NCI-H446 treated with DMSO at 0.1 percent for 48 hours (cell line): ENCODE measurements around the gene ALPK3.

Experiments used
- DNase-seq: peaks from one replicate; lab custom pipeline; 2025; lab: John Stamatoyannopoulos, UW

The ALPK3 gene

GRCh38 chr15:84845631-84846030, 28.5 kb downstream of the ALPK3 start:
- peak; percentile 0 for DNase-seq

DNA sequence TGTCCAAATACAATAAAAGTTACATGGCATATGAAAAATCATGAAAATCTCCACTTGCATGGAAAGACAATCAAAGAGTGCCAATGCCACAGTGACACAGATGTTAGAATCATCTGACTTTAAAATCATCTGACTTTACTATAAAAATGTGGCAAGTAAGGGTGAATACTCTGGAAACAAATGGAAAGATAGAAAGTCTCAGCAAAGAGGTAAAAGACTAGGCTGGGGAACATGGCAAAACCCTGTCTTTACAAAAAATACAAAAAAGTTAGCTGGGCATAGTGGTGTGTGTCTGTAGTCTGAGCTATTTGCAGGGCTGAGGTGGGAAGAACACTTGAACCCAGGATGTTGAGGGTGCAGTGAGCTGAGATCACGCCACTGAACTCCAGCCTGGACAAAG, 29.1 kb downstream of the ALPK3 start:
- DNase-seq: no peak

DNA sequence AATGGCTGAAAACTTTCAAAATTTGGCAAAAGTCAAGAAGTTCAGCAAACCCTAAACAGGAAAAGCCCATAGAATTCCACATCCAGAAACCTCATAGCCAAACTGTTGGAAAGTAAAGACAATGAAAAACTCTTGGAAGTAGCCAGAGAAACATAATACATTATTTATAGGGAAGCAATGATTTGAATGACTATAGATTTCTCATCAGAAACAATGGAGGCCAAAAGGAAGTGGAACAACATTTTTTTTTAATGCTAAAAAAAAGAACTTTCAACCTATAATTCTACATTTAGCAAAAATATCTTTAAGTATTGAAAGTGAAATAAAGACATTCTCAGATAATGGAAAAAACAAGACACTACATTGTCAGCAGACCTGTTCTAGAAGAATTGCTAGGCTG, 30.2 kb downstream of the ALPK3 start:
- DNase-seq: no peak

- no peak for DNase-seq
Observed at GRCh38 chr15:84852212-84852611, 35.1 kb downstream of the ALPK3 start.

GRCh38 chr15:84855136-84855535, 38.0 kb downstream of the ALPK3 start:
- DNase-seq: no peak

DNA sequence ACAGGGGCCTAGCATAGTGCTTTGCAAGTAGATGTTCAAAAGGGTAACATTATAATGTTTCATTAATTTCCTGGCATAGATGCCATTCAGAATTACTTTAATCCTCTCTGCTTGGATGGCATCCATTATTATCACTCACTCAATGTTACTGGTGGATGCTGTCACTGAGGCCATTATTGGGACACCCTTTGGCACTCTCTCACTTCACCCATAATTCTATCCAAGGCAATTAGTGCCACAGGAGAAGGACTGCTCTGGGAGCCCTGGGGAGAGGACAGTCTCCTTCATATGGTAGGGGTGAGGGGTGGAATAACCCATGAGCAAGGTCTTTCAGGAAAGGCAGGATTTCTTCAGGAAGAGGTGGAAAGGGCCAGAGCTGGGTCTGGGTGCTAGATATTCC, 38.6 kb downstream of the ALPK3 start:
- no peak for DNase-seq

- DNase-seq: no peak
Observed at GRCh38 chr15:84856731-84857417, 39.7 kb downstream of the ALPK3 start.

DNA sequence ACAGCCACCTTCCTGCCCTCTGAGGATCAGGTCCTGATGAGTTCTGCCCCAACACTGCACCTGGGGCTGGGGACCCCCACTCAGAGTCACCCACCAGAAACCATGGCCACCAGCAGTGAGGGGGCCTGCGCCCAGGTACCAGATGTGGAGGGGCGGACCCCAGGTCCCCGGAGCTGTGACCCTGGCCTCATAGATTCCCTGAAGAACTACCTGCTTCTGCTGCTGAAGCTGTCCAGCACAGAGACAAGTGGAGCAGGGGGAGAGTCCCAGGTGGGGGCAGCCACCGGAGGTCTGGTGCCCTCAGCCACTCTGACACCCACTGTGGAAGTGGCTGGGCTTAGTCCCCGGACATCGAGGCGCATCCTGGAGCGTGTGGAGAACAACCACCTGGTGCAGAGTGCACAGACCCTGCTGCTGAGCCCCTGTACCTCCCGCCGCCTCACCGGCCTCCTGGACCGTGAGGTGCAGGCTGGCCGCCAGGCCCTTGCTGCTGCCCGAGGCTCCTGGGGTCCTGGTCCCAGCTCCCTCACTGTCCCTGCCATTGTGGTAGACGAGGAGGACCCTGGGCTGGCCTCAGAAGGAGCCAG, 40.4 kb downstream of the ALPK3 start:
- DNase-seq: no peak

DNA sequence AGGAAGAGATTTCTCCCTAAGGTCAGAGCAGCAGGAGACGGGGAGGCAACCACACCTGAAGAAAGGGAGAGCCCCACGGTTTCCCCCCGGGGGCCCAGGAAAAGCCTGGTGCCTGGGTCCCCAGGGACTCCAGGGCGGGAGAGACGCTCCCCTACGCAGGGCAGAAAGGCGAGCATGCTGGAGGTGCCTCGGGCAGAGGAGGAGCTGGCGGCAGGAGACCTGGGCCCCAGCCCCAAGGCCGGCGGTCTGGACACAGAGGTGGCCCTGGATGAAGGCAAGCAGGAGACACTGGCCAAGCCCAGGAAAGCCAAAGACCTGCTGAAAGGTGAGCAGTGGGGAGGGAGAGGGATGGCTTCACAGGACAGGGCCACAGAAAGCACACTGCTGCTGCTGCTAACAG, 41.1 kb downstream of the ALPK3 start:
- DNase-seq: no peak

DNA sequence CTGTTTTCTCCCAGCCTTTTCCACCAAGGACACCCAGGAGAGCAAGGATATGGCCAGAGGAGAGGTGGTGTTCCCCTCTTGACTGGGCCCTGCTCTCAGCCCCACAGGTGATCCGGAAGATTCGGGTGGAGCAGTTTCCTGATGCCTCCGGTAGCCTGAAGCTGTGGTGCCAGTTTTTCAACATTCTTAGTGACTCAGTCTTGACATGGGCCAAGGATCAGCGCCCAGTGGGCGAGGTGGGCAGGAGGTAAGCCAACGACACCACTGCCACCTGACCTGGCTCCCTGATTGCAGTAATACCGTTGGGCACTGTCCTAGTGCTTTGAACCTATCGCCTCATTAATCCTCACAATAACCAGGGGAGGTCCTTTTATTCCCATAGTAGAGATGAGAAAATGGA, 42.0 kb downstream of the ALPK3 start:
- no peak for DNase-seq

DNA sequence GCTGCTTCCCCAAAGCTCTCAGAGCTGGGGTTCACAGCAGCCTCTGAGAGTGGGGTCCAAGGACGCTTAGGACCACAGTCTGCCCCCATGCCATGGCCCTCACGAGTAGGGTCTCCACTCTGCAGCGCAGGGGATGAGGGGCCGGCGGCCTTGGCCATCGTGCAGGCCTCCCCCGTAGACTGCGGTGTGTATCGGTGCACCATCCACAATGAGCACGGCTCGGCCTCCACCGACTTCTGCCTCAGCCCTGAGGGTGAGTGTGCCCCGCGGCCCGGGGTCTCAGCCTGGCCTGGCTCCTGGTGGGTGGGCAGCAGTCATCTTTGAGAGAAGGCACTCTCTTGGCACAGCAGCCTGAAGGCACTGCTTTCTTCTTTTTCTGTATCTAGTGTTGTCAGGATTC, 42.5 kb downstream of the ALPK3 start:
- DNase-seq: no peak

- DNase-seq: no peak
Observed at GRCh38 chr15:84861781-84862180, 44.6 kb downstream of the ALPK3 start.

GRCh38 chr15:84862214-84862975, 45.2 kb downstream of the ALPK3 start:
- no peak for DNase-seq

- DNase-seq: no peak
Observed at GRCh38 chr15:84863565-84864443, 46.6 kb downstream of the ALPK3 start.

- DNase-seq: no peak
Observed at GRCh38 chr15:84864444-84864795, 47.3 kb downstream of the ALPK3 start.

GRCh38 chr15:84865074-84865569, 48.0 kb downstream of the ALPK3 start:
- no peak for DNase-seq

DNA sequence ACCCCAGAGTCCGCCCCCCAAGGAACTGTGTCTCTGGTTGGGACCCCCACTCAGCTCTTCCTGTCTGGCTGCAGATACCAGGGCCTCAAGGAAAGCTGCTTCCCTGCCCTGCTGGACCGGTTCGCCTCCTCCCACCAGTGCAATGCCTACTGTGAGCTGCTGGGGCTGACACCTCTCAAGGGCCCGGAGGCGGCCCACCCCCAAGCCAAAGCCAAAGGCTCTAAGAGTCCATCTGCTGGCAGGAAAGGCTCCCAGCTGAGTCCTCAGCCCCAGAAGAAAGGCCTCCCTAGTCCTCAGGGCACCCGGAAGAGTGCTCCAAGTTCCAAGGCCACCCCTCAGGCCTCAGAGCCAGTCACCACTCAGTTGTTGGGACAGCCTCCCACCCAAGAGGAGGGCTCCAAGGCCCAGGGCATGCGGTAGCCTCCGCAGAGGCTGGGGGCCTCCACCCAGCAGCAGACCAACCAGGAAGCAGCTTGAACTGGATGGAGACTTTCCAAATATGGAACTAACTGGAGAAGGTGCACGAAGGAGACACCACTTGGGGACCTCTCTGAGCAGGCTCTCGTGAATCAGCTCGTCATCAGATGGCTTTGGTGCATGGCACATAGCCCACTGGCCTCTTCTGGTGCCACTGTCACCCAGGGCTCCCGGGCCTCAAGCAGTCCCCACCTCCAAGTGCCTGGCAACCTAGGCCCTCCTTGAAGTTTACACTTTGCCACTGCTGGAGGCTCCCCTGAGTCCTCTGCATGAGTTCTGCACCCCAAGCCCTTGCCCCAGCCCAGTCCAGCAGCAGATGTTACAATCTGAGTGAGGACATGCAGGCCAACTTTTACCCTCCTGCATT, 51.1 kb downstream of the ALPK3 start:
- DNase-seq: no peak

DNA sequence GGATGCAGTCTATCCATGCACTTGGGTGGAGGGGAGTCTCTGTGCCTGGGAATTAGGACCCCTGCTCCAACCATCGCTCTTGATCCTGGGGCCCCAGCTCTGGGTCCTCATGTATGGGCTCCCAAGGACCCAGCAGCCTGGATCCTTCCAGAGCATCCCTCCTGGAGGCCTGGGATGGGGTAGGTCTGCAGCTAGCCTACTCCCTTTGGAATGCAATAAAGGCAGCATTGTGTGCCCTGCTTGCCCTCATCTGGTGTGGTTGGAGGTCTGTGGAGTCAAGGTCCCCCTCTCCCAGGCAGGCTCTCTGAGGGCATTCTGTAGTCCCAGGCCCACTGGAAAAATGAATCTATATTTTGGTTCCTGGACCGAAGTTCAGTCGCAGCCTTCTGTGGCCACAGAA, 52.4 kb downstream of the ALPK3 start:
- DNase-seq: no peak

- DNase-seq: no peak
Observed at GRCh38 chr15:84871428-84871985, 54.4 kb downstream of the ALPK3 start.

DNA sequence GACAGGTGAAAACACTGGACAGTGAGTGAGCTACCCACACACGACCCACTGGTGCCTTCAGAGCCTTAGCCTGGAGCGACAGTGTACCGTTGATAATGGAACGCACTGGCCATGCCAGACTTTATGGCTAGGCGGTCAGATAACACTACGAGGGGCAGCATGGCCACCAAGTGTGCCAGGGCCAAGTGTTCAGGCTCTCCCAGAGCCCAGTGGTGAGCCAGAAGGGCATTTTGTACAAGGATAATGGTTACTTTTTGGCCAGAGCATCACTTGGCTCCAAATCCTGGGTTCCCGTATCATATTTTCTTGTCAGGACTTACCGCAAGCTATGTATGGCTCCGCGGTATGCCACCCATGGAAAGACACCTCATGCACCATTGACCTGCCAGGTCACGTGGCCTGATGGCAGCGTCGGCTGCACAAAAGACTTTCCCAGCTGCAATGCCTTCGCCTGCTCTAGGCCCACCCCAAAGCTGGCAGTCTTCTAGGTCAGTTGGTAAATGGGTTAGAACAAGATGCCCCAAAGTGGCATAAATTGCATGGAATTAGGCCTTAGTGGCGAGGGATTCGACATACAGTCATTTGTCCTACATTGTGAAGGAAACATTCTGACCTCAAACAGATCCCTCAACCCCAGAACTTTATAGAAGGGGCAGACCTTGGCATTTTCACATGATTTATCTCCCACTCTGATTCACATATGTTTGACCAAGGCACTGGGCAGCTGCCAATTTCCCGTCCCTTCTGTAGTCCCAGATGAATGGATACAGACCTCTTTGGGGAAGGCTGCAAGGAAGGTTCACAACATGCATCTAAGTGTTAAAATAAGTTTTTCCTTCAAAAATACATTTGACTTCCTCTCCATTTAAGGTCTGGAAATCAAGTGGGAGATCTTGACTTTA, 55.1 kb downstream of the ALPK3 start:
- DNase-seq: no peak
